Kidney (tissue), 14 donors: ENCODE results near the gene MYO16. TPM values are rescaled to one million over a fixed set of nuclear protein-coding genes. Genes with fewer than 3 reads are reported as not detected.

ENCODE experiments used
- DNase-seq, 5 donors: peaks; one replicate each; pipeline ENCODE4 v3.0.0-alpha.2; 2013 to 2020
- FAIRE-seq: peaks from 2 replicates; lab custom pipeline; 2012; peaks lifted over from hg19 to GRCh38; lab: Jason Lieb, UNC
- H3K27ac ChIP-seq, 2 donors: one replicate each; pipeline ENCODE4 v1.7.0; 2013; ENCODE audit warnings: low read depth in 2 of 2, low read length in 2 of 2, inconsistent platforms in 1 of 2
- H3K27me3 ChIP-seq: one replicate; pipeline ENCODE4 v1.7.1; 2013; ENCODE audit warnings: low read length, inconsistent platforms; ENCODE audit not compliant: control insufficient read depth, insufficient read depth
- H3K36me3 ChIP-seq, 3 donors: one replicate each; pipeline versions ENCODE4 v1.7.0 to v1.7.1; 2013; ENCODE audit warnings: low read length in 3 of 3, control low read depth in 1 of 3, inconsistent platforms in 1 of 3; ENCODE audit not compliant: insufficient read depth in 3 of 3, control insufficient read depth in 2 of 3
- H3K4me1 ChIP-seq, 3 donors: one replicate each; pipeline versions ENCODE4 v1.7.0 to v1.7.1; 2013; ENCODE audit warnings: low read length in 3 of 3, inconsistent platforms in 1 of 3, low read depth in 1 of 3; ENCODE audit not compliant: control insufficient read depth in 2 of 3, insufficient read depth in 2 of 3
- H3K4me3 ChIP-seq, 3 donors: one replicate each; pipeline versions ENCODE4 v1.7.0 to v1.8.1; 2013; ENCODE audit warnings: low read length in 3 of 3, control low read depth in 1 of 3, inconsistent platforms in 1 of 3
- H3K9ac ChIP-seq, 3 donors: one replicate each; pipeline versions ENCODE4 v1.7.0 to v1.7.1; 2013; ENCODE audit warnings: low read length in 3 of 3, control low read depth in 1 of 3, inconsistent platforms in 1 of 3
- H3K9me3 ChIP-seq, 3 donors: one replicate each; pipeline versions ENCODE4 v1.7.0 to v1.7.1; 2013; ENCODE audit warnings: low read length in 3 of 3, control low read depth in 1 of 3, inconsistent platforms in 1 of 3; ENCODE audit not compliant: control insufficient read depth in 2 of 3, insufficient read depth in 1 of 3
- intact Hi-C: fragments of 100-400 bp; cut with DNase I; formaldehyde crosslinking; loops from one replicate; pipeline ENCODE4 v1.11.1; 2022
- polyA plus RNA-seq: library from polyadenylated mRNA; stranded (reverse); fragments of 350-450 nt; fragmentation: Illumina TruSeq; extraction: RNeasy Lipid Tissue Mini Kit (QIAGEN cat#74804); gene quantifications from one replicate; pipeline ENCODE4 v1.2.3, GENCODE V29; 2014; ENCODE audit warnings: low read depth, low replicate concordance; ENCODE audit not compliant: insufficient read depth
- total RNA-seq: library from RNA; stranded (reverse); fragmentation: NEBNext Ultra II Directional; extraction: Animal tissue kit (Norgen Biotek cat#: 25700); gene quantifications from one replicate; pipeline ENCODE4 v1.2.1, GENCODE V29; 2021
- TF ChIP-seq, protein P1 (sequence below): IDR thresholded peaks from 3 replicates; pipeline ENCODE4 v1.5.1; 2012; ENCODE audit warnings: mild to moderate bottlenecking, moderate library complexity, borderline replicate concordance; ENCODE audit not compliant: insufficient read depth; ENCODE audit errors: extremely low read depth
- donor health status: control.
- donor health status: control.
- donor health status: control.
- donor health status: control.
- donor health status: control.
- donor health status: DM: yes; HTN: yes; CAD: no.
- donor health status: Normal renal cell carcinoma (clear cell type).

The MYO16 gene
- total and polyA plus RNA-seq, 2 donors from 2014 or later: 0.22 to 0.43 TPM

DNA sequence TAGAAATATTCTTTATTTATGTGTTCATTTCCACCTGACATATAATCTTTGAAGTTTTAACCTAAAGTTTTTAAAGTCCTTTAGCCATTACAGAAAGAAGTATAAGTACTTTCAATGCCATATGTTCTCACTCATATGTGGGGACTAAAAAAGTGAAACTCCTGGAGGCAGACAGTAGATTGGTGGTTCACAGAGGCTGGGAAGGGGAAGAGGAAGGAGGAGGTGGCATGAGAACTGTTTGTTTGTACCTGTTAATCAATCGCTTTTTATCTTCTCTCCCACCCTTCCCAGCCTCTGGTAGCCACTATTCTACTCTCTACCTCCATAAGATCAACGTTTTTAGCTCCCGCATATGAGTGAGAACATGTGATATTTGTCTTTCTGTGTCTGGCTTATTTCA is 131.1 kb downstream of the MYO16 start:
- Histone ChIP-seq H3K9me3 (no peaks in the 10 kb centered on the region), H3K27ac (no peak overlapping the region), H3K4me1 (no peaks in the 10 kb centered on the region), H3K27me3 (no peaks in the 10 kb centered on the region), H3K4me3 (no peak overlapping the region), H3K36me3 (no peaks in the 10 kb centered on the region), H3K9ac (no peak overlapping the region)
- intact Hi-C loops: no loop called here
- TF ChIP-seq, protein P1, sequence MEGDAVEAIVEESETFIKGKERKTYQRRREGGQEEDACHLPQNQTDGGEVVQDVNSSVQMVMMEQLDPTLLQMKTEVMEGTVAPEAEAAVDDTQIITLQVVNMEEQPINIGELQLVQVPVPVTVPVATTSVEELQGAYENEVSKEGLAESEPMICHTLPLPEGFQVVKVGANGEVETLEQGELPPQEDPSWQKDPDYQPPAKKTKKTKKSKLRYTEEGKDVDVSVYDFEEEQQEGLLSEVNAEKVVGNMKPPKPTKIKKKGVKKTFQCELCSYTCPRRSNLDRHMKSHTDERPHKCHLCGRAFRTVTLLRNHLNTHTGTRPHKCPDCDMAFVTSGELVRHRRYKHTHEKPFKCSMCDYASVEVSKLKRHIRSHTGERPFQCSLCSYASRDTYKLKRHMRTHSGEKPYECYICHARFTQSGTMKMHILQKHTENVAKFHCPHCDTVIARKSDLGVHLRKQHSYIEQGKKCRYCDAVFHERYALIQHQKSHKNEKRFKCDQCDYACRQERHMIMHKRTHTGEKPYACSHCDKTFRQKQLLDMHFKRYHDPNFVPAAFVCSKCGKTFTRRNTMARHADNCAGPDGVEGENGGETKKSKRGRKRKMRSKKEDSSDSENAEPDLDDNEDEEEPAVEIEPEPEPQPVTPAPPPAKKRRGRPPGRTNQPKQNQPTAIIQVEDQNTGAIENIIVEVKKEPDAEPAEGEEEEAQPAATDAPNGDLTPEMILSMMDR: no peak
- FAIRE-seq (no peak), DNase-seq (no peak)

DNA sequence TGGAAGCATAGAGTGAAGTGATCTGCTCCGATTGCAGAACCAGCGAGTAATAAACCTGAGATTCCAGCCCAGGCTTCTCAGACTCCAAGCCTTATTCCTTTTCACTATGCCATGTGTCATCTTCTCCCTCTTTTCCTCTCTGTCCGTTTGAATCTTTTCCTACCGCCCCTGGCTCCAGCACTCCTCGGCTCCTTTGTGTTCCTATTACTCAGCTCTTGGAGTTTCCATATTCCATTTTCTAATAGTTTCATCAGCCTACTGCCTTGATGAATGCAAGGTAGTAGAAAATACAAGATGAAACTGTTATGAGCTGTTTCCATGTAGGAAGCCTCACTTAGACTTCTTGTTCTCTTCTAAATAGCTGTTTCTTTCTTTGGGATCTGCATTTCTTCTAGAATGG is 138.6 kb downstream of the MYO16 start:
- FAIRE-seq (no peak), DNase-seq (no peak)
- Histone ChIP-seq H3K9ac (no peak overlapping the region), H3K27ac (no peak overlapping the region), H3K4me3 (no peak overlapping the region), H3K9me3 (no peaks in the 10 kb centered on the region), H3K27me3 (no peaks in the 10 kb centered on the region), H3K4me1 (no peaks in the 10 kb centered on the region), H3K36me3 (no peaks in the 10 kb centered on the region)
- intact Hi-C loops: no loop called here
- TF ChIP-seq, protein P1: no peak

DNA sequence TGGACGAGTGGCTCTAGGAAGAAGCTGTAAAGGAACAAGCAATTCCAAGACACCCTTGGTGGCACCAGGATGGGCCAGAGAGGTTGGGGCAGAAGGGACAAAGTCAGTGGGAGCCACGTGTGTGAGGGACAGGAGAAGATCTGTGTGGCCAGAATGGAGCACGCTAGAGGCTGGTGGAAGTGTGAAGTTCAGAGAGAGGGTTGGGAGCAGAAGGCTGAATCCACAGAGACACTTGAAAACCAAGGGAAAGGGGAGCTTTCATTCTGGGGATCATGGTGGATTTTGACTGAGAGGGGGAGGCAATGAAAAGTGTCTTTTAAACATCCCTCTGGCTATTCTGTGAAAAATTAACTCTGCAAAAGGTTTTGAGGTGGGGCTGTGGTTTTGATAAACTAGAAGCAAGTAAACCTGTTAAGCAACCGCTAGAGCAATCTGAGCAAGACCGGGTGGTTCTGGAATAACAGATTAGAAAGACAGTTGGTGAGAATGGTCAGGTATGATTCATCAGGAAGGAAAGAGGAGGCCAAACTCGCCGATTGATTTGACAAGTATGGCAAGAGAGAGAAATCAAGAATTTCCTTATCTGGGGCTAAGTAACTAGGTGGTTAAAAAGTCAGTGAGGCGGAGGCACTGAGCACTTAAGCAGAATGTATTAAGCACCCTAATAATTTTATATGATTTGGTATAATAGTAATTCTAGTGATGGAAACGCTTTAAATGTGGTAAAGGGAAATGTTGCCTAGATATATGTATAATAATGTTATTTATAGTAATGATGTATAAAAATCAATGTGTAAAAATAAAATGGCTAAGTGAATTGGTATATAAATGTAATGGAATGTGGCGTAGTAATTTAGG is 140.0 kb downstream of the MYO16 start:
- FAIRE-seq (no peak), DNase-seq (no peak)
- TF ChIP-seq, protein P1: no peak
- Histone ChIP-seq H3K9me3 (no peaks in the 10 kb centered on the region), H3K4me1 (no peaks in the 10 kb centered on the region), H3K4me3 (no peak overlapping the region), H3K27me3 (no peaks in the 10 kb centered on the region), H3K9ac (no peak overlapping the region), H3K27ac (no peak overlapping the region), H3K36me3 (no peaks in the 10 kb centered on the region)
- intact Hi-C loops: no loop called here

DNA sequence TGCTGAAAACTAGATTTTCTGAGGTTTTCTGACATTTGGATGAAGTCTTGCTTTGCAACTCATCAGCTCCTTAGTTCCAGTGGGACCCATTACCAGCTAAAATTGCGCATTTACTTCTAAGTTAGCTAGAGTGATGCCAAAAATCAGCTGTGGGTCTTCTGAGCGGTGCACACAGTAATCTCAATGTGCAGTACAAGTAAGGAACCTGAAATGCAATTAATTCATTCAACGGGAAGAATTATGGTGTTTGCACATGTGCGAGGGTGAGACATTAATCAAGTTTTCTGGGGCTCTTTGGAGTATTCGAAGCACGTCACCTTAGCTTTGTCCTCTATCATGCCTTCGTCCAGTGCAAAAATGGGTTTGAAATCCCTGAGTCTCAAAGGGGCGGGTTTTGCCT is 146.2 kb downstream of the MYO16 start:
- no peak for FAIRE-seq
- H3K9me3 ChIP-seq: no peaks in the 10 kb centered on the region
- intact Hi-C loops: no loop called here

More for the DNA sequence above, 146.2 kb downstream of the MYO16 start:
- no peak for DNase-seq
- Histone ChIP-seq H3K4me3 (no peak overlapping the region), H3K27ac (no peak overlapping the region), H3K4me1 (no peaks in the 10 kb centered on the region), H3K27me3 (no peaks in the 10 kb centered on the region), H3K9ac (no peak overlapping the region), H3K36me3 (no peaks in the 10 kb centered on the region)
- TF ChIP-seq, protein P1: no peak
